HEK293T (cell line): Measurements from ENCODE around the gene CLEC20A.

Experiments used
- CTCF ChIA-PET: fragments of 350-600 bp; formaldehyde crosslinking; extraction: SDS; loops from one replicate; lab custom pipeline; 2021; ENCODE audit warnings: antibody characterized with exemption, inconsistent platforms; lab: Yijun Ruan, JAX
- POLR2A ChIA-PET: fragments of 350-600 bp; formaldehyde crosslinking; extraction: SDS; loops from one replicate; lab custom pipeline; 2020; ENCODE audit warnings: antibody characterized with exemption, inconsistent platforms; lab: Yijun Ruan, JAX
- DNase-seq: peaks from one replicate; pipeline ENCODE4 v3.0.0; 2012; ENCODE audit warnings: mixed read lengths; ENCODE audit errors: extremely low spot score
- ARNT ChIP-seq: fragments of 450-650 bp; IDR thresholded peaks from 2 replicates; pipeline ENCODE4 v1.6.1; 2017; ENCODE audit warnings: mild to moderate bottlenecking
- BHLHE40 ChIP-seq: fragments of 450-650 bp; IDR thresholded peaks from 2 replicates; pipeline ENCODE4 v1.6.1; 2016; ENCODE audit warnings: mild to moderate bottlenecking, moderate library complexity, borderline replicate concordance
- CTBP1 ChIP-seq: fragments of 450-650 bp; IDR thresholded peaks from 2 replicates; pipeline ENCODE4 v1.6.1; 2016; ENCODE audit warnings: borderline replicate concordance
- ELF4 ChIP-seq: fragments of 450-650 bp; IDR thresholded peaks from 2 replicates; pipeline ENCODE4 v1.6.1; 2017; ENCODE audit warnings: antibody characterized with exemption
- FOXA1 ChIP-seq: fragments of 450-650 bp; IDR thresholded peaks from 2 replicates; pipeline ENCODE4 v1.6.1; 2016; ENCODE audit warnings: mild to moderate bottlenecking
- FOXK2 ChIP-seq: fragments of 450-650 bp; IDR thresholded peaks from 2 replicates; pipeline ENCODE4 v1.6.1; 2016; ENCODE audit warnings: mild to moderate bottlenecking
- FOXM1 ChIP-seq: fragments of 450-650 bp; IDR thresholded peaks from 2 replicates; pipeline ENCODE4 v1.6.1; 2017; ENCODE audit warnings: mild to moderate bottlenecking, borderline replicate concordance
- HDGF ChIP-seq: fragments of 450-650 bp; IDR thresholded peaks from 2 replicates; pipeline ENCODE4 v1.6.1; 2017; ENCODE audit warnings: antibody characterized with exemption, borderline replicate concordance
- L3MBTL2 ChIP-seq: fragments of 450-650 bp; conservative IDR thresholded peaks from 2 replicates; pipeline ENCODE4 v1.6.1; 2016; ENCODE audit warnings: mild to moderate bottlenecking
- LEF1 ChIP-seq: fragments of 450-650 bp; IDR thresholded peaks from 2 replicates; pipeline ENCODE4 v1.6.1; 2017; ENCODE audit warnings: mild to moderate bottlenecking, borderline replicate concordance
- NFRKB ChIP-seq: fragments of 450-650 bp; IDR thresholded peaks from 2 replicates; pipeline ENCODE4 v1.6.1; 2016; ENCODE audit warnings: mild to moderate bottlenecking, moderate library complexity
- PKNOX1 ChIP-seq: fragments of 450-650 bp; IDR thresholded peaks from 2 replicates; pipeline ENCODE4 v1.6.1; 2016
- SP1 ChIP-seq: fragments of 450-650 bp; IDR thresholded peaks from 2 replicates; pipeline ENCODE4 v1.6.1; 2017
- SUZ12 ChIP-seq: fragments of 450-650 bp; IDR thresholded peaks from 2 replicates; pipeline ENCODE4 v1.6.1; 2016; ENCODE audit warnings: mild to moderate bottlenecking
- TARDBP ChIP-seq: fragments of 450-650 bp; IDR thresholded peaks from 2 replicates; pipeline ENCODE4 v1.6.1; 2016
- ZNF384 ChIP-seq: fragments of 450-650 bp; IDR thresholded peaks from 2 replicates; pipeline ENCODE4 v1.6.1; 2016

Gene CLEC20A

GRCh38 chr1:178536329-178536728, 39.6 kb upstream of the CLEC20A start:
- TF ChIP-seq FOXK2 (no peak), ZNF384 (no peak), HDGF (no peak), PKNOX1 (no peak), LEF1 (no peak), L3MBTL2 (no peak), SUZ12 (no peak), SP1 (no peak), ELF4 (no peak), CTBP1 (no peak), FOXM1 (no peak), BHLHE40 (no peak), NFRKB (no peak), FOXA1 (no peak), ARNT (no peak)
- DNase-seq = no peak
- POLR2A ChIA-PET = no interaction called here
- CTCF ChIA-PET = interaction anchor here (1.4 kb wide), 1 partner anchor 466 kb away, joined by 3 read pairs; no protein-coding TSS in a partner anchor

- TF ChIP-seq LEF1 = no peak
- no peak for TF ChIP-seq ELF4
- no peak for TF ChIP-seq FOXK2
- TF ChIP-seq ARNT = no peak
- no peak for TF ChIP-seq CTBP1
- no peak for TF ChIP-seq HDGF
- TF ChIP-seq TARDBP = no peak
- no peak for TF ChIP-seq FOXM1
- no peak for TF ChIP-seq FOXA1
- no peak for TF ChIP-seq SP1
- TF ChIP-seq BHLHE40 = no peak
- TF ChIP-seq ZNF384 = no peak
- no peak for TF ChIP-seq L3MBTL2
- TF ChIP-seq NFRKB = no peak
- TF ChIP-seq SUZ12 = no peak
- ChIA-PET CTCF (interaction anchor here (0.7 to 1.4 kb wide), 2 partner anchors 30 to 436 kb away, joined by 3 to 10 read pairs; no protein-coding TSS in a partner anchor), POLR2A (interaction anchor here (1.4 kb wide), 1 partner anchor 8 kb away, joined by 3 read pairs; no protein-coding TSS in a partner anchor)
- no peak for DNase-seq
Observed at GRCh38 chr1:178534137-178534868, 37.5 kb upstream of the CLEC20A start.

GRCh38 chr1:178533121-178533946, 36.6 kb upstream of the CLEC20A start:
- DNase-seq = no peak
- POLR2A ChIA-PET = interaction anchor here (1.4 kb wide), 1 partner anchor 9 kb away, joined by 3 read pairs; no protein-coding TSS in a partner anchor
- CTCF ChIA-PET = interaction anchor here (0.6 to 1.9 kb wide), 11 partner anchors 9 to 469 kb away, joined by 3 to 13 read pairs (median 5); no protein-coding TSS in a partner anchor
- TF ChIP-seq ZNF384 = no peak
- TF ChIP-seq ELF4 = no peak
- no peak for TF ChIP-seq FOXM1
- TF ChIP-seq CTBP1 = no peak
- no peak for TF ChIP-seq SUZ12
- TF ChIP-seq L3MBTL2 = no peak
- TF ChIP-seq FOXA1 = no peak

- CTCF ChIA-PET = interaction anchor here (0.6 to 1.9 kb wide), 11 partner anchors 10 to 584 kb away, joined by 3 to 13 read pairs (median 4); no protein-coding TSS in a partner anchor
- no peak for TF ChIP-seq HDGF
- TF ChIP-seq ELF4 = no peak
- TF ChIP-seq L3MBTL2 = peak; percentile 58
- POLR2A ChIA-PET = interaction anchor here (1.4 kb wide), 1 partner anchor 10 kb away, joined by 3 read pairs; no protein-coding TSS in a partner anchor
- peak; percentile 93 for DNase-seq
Observed at GRCh38 chr1:178532392-178532791, 35.6 kb upstream of the CLEC20A start.

GRCh38 chr1:178531887-178532286, 35.1 kb upstream of the CLEC20A start:
- no peak for TF ChIP-seq CTBP1
- TF ChIP-seq ARNT = no peak
- TF ChIP-seq SUZ12 = no peak
- TF ChIP-seq TARDBP = no peak
- TF ChIP-seq ELF4 = no peak
- no peak for TF ChIP-seq FOXM1
- TF ChIP-seq LEF1 = no peak
- no peak for TF ChIP-seq L3MBTL2
- POLR2A ChIA-PET = no interaction called here
- CTCF ChIA-PET = interaction anchor here (0.6 to 1.9 kb wide), 6 partner anchors 63 to 584 kb away, joined by 3 to 13 read pairs (median 4); no protein-coding TSS in a partner anchor
- DNase-seq = no peak

DNA sequence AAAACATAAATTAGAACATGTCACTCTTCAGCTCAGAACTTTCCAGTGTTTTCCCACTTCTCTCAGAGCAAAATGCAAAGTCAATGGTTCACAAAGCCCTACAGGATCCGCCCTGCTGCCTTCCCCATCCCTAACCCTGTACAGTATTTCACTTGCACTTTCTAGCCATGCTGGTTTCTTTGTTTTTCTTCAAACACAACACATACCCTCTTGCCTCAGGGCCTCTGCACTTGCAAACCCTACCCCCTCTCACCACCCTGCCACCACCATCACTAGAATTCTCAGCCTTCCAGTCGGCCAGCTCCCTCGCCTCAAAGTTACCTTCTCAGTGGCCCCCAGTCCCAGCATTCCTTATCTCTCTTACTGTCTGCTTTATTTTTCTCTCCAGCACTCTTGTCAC, 33.7 kb upstream of the CLEC20A start:
- ChIA-PET POLR2A (interaction anchor here (0.6 kb wide), 1 partner anchor 11 kb away, joined by 3 read pairs; no protein-coding TSS in a partner anchor), CTCF (interaction anchor here (1.5 kb wide), 1 partner anchor 231 kb away, joined by 4 read pairs; no protein-coding TSS in a partner anchor)
- DNase-seq = no peak
- TF ChIP-seq HDGF (no peak), SP1 (no peak), ELF4 (no peak), SUZ12 (no peak), BHLHE40 (no peak), ZNF384 (no peak), PKNOX1 (no peak), FOXA1 (no peak), TARDBP (no peak), L3MBTL2 (no peak), CTBP1 (no peak), ARNT (no peak), FOXM1 (no peak), FOXK2 (no peak), LEF1 (no peak), NFRKB (no peak)
